ENCODE results near the gene PLK3.
"Not testable (repeated sequence)": the region's sequence is repeated elsewhere in the genome, so short reads cannot be mapped to it uniquely, and the experiment has no call there.

PLK3 gene

DNA sequence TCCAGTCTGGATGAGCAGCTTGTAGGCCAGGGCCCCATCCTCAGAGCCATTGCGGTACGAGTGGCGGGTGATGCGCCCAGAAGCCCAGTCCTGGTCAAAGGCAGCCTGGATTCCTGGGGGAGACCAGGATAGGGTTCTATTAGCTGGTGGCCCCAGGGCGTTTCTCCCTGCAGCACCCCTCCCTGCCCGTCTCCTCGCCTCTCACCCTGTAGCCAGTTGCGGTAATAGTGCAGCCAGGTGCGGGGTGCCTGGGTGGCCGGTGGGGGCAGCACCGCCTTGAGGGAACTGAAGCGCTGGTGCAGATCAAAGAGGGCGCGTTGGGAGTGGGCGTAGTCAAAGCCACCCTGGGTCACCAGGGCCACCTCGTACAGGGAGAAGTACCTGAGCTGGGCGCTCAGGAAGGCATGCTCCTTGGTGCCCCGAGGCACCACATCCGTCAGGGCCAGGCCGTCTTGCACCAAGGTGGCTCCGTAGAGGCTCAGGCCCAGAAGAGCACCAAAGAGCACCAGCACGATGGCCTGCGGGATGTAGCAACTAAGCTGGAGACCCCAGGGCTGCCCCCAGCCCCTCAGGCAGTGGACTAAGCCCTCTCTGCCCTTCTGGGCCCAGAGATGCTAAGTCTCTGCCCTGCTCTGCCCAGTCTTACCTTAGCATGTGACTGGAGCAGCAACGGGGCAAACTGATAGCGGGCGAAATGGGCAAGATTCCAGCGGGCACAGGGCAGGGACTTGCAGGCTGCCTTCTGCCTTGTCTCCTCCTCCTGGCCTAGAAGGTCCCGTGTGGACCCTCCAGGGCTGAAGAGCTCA is 27.2 kb downstream of the PLK3 start:
- no peak for DNase-seq (ENCODE audit: low read depth in 2 of 2, low spot score in 1 of 2)

DNA sequence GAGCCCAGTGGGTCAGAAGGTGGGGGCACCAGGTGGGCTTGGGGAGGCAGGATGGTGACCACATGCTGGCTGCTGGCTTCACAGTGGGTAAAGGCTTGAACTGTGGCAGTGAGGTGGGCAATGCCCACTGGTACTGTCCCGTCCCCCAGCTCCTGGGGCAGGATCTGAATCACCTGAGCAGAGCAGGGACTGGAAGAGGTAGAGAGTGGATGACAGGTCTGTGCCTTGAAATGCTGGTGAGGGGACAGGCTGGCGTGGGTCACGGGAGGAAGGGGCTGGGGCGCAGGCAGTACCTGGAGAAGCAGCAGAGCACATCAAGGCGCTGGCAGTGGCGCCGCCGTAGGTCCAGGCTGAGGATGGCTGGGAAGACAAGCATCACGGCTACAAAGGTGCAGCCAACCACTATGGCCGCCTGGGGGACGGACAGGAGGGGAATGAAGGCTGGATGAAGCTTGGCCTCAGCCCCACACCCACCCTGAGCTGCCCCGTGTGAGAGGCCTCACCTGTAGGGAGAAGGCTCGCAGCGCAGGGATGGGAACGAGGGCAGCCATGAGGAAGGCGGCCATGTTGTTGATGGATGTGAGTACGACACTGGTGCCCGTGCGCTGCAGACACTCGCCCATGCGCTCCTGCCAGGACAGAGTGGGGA is 27.9 kb downstream of the PLK3 start:
- no peak for DNase-seq (ENCODE audit: low read depth in 2 of 2, low spot score in 1 of 2)

DNA sequence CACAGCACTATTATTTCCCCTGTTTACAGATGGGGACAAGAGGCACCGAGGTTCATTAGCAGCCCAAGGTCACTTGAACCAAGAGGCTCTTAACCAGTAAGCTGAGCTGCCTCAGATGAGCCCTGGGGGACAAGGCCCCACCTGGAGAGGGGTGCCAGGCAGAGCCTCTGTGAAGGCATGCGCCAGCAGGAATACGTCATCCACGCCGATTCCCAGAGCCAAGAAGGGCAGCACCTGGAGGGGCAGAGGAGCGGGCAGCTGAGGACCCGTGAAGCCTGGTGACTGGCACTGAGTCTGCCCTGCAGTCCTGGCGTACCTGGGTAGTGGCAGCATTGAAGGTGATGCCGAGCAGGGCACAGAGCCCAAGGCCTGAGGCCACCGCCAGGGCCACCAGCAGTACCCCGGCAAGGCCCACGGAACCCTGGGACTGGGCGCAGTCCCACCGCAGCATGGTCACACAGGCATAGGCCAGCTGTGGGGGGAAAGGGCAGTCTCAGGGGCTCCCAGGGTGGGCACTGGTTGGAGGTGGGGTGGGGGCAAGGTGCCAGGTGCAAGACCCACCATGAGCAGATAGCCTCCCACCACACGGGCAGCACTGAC is 28.8 kb downstream of the PLK3 start:
- no peak for DNase-seq (ENCODE audit: low read depth in 2 of 2, low spot score in 1 of 2)

DNA sequence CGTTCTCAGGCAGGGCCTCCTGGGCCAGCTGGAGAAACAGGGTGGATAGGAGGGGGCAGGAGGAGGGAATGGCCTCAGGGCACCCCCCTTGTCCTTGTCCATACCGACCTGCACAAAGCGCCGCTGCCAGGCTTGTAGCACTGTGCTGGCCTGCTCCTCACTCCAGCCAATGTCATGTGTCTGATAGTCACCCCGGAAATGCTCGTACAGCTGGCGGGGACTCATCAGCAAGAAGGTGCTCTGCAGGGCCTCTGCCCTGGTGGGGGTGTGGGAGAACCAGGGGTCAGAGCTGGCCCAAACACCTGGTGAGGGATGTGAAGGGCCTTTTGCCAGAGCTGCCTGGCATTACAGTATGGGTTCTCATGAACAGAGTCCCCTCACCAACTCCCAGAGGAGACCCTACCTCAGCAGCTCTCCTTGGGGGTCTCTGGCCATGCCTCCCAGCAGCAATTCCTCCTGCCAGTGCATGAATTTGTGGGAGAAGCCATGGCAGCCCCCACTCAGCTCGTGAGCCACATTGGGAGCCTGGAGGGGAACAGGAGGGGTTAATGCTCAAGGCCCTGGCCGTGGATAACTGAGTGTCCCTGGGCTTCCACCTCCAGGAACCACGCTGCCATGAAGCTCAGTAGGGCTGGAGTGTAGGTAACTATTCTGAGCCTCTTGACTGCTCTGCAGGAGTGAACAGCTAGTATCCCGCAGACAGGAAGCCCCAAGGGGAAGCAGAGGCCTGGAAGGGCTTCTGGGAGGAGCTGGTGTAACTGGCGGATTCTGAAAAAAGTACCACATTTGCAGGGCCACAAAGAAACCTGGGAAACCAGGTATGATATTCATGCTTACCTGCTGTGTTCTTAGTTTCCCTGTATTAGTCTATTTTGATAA is 29.6 kb downstream of the PLK3 start:
- DNase-seq (ENCODE audit: low read depth in 2 of 2, low spot score in 1 of 2): no peak

DNA sequence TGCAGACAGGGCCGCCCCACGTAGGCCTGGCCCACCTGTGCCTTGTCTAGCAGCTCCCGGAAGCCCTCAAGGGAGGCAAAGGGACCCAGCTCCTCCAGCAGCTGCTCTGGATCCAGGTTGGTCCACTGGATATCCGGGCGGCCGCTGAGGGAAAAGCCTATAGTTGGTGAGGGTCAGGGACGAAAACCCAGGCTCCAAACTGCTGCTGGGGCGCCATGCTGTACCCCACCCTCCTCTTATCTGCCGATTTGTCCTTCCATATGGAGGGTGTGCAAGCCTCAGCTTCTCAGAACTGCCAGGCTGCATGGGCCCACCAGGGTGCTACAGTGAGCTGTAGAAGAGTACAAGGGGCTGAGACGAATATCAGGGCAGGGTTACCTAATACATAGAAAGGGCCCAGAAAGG is 30.7 kb downstream of the PLK3 start:
- DNase-seq (ENCODE audit: low read depth in 2 of 2, low spot score in 1 of 2): no peak

DNA sequence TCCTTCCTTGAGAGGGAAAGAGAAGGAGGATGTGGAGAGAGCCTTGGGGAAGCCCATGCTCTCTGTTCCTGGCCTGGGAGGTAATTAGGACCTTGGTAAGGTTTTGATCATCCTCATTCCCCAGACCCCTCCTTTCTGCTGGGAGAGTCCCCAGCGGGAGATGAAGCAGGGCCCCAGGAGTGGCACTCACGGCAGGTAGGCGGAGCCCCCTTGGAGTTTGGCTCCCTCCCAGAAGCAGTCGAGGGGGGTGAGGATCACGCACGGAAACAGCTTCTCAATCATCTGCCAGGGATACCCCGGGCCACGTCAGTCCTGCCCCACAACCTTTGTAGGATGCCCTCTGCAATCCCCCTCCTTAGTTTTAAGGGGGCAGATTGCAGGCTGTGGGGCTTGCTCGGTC is 31.3 kb downstream of the PLK3 start:
- no peak for DNase-seq (ENCODE audit: low read depth in 2 of 2, low spot score in 1 of 2)

DNA sequence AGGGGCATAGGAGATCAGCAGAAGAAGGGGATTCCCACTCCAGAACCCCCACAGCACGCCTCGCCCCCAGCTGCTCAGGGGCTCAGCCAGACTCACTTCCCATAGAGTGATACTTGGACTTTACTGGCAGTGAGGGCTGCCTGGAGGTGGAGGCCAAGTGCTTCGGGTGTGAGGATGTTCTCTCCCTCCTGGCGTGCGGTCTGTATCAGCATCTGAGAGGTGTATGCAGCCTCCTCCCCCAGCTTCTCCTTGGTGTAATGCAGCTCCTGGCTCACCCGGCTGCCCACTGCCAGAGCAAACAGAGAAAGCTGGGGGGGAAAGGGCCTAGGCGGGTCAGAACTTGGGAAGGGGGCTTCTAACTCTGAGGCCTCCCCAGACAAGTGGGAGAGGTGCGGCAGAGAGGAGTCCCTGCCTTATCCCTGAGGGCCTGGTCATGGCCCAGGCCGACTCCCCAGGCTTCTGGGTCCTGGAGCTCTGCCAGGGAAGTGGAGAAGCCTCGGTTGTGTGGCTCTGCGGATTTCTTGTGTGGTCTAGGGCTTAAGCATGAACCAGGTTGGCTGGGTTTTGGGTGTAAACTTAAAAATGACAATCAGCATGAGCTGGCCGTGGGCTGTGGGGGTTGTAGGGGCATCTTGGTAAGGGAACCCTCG is 32.0 kb downstream of the PLK3 start:
- no peak for DNase-seq (ENCODE audit: low read depth in 2 of 2, low spot score in 1 of 2)

DNA sequence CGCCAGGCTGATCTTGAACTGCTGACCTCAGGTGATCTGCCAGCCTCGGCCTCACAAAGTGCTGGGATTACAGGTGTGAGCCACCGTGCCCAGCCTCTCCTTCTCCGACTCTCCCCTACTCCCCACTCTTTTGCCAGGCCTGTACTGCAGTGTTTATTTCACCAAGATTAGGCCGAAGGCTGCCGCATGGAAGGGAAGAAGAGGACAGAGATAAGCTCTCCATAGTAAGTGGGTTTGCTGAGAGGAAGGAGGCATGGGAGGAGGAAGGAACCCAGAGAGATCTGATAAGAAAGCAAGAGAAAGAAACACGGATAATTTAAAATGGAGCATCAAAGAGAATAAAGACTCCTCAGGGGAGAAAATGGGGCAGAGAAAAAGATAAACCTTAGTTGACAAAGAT is 34.2 kb downstream of the PLK3 start:
- no peak for DNase-seq (ENCODE audit: low read depth in 2 of 2, low spot score in 1 of 2)

DNA sequence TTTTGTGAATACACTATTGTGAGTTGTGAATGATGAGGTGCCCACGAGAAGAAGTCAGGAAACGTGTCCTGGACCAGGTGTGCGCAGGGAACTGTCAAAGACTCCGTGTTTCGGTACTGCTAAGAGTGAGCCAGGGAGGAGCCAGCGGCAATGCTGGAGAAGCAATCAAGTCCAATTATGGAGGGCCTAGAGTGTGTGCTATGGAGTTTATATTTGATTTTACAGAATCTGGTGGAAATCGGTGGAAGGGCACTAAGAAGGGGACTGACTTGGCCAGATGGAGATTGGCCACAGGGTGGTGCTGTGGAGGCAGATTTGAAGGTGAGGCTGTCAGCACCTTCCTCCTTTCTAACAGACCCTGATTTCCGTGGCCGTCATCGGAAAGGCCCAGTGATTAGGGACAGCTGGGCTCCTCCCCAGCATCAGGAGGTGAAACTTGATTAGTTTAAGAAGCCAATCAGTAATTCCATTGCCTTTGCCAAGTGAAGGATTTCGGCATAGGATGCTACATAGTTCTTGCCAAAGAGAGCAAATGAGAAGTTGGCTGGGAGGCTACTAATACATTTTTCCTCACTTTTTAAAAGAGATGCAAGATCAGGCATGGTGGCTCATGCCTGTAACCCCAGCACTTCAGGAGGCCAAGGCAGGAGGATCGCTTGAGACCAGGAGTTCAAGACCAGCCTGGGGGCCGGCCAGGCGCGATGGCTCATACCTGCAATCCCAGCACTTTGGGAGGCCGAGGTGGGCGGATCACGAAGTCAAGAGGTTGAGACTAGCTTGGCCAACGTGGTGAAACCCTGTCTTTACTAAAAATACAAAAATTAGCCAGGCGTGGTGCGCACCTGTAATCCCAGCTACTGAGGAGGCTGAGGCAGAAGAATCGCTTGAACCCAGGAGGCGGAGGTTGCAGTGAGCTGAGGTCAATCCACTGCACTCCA is 35.8 kb downstream of the PLK3 start:
- peak; percentile 66 to 82 for DNase-seq (ENCODE audit: low read depth in 2 of 2, low spot score in 1 of 2)

DNA sequence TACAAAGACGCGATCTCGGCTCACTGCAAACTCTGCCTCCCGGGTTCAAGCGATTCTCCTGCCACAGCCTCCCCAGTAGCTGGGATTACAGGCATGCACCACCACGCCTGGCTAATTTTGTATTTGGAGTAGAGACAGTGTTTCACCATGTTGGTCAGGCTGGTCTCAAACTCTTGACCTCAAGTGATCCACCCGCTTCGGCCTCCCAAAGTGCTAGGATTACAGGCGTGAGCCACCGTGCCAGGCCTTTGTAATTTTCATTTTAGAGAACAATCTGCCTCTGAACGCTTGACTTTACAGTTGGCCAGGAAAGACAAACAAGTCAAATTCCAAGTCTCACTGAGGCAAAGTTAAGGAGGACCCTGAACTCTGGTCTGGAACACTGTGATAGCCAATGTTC is 38.1 kb downstream of the PLK3 start:
- not testable (repeated sequence) for DNase-seq (ENCODE audit: low read depth in 2 of 2, low spot score in 1 of 2)

DNA sequence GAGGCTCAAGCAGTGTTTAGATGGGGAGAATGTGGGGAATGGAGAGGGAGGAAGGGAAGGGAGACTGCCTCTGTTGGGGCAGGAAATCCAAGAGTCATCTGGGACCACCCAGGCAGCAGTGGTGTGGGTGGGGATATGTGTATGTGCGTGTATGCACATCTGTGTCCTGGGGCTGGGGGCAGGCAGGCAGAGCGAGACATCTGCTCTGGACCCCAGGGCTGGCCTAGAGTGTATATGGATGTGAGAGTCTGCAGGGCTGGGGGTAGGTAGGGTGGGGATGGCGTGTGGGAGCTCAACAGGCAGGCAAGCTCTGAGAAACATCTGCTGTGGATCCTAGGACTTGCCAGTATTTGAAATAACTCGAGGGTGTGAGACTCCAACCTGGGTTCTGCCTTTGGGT is 39.4 kb downstream of the PLK3 start:
- no peak for DNase-seq (ENCODE audit: low read depth in 2 of 2, low spot score in 1 of 2)

DNA sequence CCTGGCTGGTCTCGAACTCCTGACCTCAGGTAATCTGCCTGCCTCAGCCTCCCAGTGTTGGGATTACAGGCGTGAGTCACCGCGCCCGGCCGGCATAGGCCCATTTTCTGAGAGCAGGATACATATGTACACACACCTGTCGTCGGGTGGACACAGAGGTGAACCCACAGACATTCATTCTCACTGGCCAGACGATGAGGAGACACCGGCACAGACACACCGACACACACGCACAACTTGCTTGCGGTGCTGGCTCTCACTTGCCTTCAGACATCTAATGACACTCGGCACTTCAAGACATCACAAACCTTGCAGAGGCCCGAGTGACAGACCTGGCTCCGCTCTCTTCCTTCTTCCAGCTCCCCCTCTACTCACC is 42.3 kb downstream of the PLK3 start:
- DNase-seq (ENCODE audit: low read depth in 2 of 2, low spot score in 1 of 2): no peak

DNA sequence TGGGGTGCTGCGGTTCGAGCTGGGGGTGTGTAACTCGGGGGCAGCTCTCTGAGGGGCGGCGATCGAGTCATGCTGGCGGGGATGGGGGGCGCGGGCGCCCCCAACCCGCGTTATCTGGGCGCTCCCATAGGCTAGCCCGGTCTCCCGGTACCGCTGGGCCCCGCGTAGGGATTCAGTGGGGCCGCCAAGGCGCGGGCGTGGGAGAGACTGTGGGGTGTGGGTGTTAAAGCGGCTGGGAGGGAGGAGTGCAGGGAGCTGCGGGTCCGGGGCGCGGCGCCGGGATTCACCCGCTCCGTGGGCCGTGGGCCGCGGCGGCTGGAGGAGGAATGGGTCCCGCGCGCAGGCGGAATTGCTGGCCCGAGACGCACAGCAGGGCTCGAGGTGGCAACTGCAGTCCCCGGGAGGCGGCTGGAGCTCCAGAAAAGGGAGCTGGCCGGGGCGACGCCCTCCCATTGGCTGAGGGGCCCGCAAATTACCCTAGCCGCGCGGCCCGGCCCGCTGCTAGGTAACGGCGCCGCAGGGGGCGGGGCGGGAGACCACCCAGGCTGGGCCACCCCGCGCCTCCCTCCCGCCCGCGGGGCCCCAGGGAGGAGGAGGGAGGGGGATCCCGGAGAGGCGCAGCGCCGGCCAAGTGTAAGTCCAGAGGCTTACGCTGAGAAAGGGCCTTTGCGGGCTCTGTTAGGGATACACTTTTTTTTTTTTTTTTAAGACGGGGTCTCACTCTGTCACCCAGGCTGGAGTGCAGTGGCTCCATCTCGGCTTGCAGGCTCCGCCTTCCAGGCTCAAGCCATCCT is 42.9 kb downstream of the PLK3 start, which contains the start of gene PTCH2:
TSS of gene PTCH2 (minus strand) at position 392 of the 794 bp plus-strand sequence. CDS start at position 71, 321 bp downstream.
- DNase-seq (ENCODE audit: low read depth in 2 of 2, low spot score in 1 of 2): no peak

DNA sequence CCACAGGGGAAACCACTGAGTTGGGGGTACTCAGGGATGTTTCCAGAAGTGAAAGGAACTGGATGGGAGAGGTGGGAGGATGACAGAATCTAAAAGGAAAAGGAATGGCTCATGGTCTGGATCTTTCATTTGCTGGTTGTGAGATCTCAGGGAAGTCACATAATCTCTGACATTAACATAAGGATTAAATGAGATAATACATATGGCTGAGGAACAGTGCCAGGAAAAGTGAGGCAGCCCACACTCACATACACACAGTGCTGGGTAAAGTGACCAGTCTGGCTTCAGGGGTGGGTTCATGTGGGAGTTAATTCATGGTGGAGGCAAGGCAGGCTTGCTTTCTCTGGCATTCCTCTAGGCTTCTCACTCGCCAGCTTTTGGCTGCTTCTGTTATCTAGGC is 46.8 kb downstream of the PLK3 start:
- DNase-seq (ENCODE audit: low read depth in 2 of 2, low spot score in 1 of 2): no peak

DNA sequence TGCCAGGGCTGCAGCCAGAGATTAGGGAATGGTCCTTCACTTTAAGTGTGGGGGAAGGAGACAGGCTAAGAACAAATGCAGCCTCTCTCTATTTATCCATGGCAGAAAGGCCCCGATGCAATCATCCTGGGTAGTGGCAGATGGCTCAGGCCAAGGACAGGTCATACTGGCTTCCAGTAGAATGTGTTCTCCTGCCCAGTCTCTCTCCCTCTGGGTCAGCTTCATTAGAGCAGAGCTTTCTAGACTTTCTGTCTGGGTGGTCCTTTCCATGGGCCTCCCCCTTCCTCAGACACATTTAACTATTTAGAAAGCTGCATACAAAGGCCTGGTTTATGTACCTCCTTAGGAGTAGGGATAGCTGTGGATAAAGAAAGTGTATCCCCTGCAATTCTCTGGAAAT is 47.7 kb downstream of the PLK3 start:
- no peak for DNase-seq (ENCODE audit: low read depth in 2 of 2, low spot score in 1 of 2)

DNA sequence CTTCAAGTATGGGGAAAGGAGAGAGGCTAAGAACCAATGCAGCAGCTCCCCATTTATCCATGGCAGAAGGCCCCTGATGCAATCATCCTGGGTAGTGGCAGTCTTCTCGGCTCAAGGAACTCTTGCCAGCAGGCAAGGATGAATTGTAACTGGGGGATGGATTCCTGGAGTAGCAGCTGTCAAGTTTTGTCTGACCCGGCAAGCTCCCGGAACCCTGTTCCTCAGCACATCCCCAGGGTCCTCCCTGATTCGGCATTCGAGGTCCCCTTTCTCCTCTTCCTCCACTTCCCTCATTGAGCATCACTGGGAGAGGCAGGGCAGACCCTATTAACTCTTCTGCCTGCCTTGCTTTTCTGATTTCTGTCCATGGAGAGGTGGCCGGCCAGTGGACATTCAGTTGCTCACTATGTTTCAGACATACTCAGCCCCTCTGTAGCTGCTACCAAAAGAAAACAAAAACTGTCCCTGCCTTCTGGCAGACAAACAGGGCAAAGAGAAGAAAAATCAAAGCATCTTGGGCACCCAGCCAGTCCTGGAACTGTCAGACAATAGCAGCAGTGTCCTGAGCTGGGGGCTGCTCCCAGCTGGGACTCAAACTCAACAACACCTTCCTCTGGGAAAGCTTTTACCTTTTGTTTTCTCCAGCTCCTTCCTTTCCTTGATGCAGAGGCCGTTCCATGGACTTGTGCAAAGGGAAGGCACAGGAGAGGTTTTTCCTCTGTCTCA is 48.4 kb downstream of the PLK3 start:
- no peak for DNase-seq (ENCODE audit: low read depth in 2 of 2, low spot score in 1 of 2)

DNA sequence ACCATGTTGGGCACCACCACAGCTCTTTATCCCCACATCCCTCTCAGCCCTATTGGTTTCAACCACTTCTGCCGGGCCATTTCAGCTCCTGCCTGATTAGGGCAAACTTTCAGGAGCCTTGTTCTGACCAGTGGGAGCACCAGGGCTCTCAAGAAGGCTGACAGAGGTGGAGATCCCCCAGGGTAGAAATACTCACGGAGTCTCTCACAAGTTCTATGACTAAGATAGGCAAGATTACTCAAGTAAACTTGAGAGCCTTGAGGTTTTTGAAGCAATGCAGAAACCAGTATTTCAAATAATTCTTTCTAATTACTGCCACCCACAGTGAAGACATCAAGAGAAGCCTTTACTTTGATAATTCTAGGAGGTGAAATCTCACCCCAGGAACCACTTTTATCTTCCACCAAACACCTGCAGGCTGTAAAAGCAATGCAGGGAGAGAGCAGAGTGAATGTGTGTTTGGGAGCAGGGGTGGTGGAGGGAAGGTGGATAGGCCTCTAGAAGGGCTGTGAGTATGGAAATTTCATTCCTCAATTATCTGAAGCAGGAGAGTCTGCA is 49.5 kb downstream of the PLK3 start:
- DNase-seq (ENCODE audit: low read depth in 2 of 2, low spot score in 1 of 2): no peak

DNA sequence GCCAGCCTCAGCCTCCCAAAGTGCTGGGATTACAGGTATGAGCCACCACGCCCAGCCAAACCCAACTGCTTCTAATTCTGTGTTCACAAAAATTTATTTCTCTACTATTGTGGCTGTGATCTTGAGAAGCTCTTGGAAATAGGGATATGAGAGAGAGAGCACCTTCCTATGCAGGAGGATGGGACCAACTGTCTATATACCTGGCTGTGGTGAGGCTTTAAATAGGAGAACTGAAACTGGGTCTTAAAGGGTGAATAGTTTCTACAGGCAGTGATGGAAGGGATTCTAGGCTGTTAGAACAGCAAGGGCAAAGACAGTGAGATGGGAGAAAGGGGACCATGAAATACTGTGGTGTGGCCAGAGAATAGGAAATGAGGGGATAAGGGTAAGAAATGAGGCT is 51.1 kb downstream of the PLK3 start:
- DNase-seq (ENCODE audit: low read depth in 2 of 2, low spot score in 1 of 2): no peak

Data from stimulated activated CD8-positive, alpha-beta memory T cell treated with anti-CD3 and anti-CD28 coated beads, Interleukin-4, amount 100 ng/mL, for 4 hours (primary cell).